GM23248 (cell line): ENCODE data around the gene CASP5.

Experiments
- EZH2 ChIP-seq: fragments of 200-600 bp; sonication (generic); IDR thresholded peaks from 2 replicates; pipeline ENCODE4 v1.6.1; 2018; ENCODE audit warnings: antibody characterized with exemption, mild to moderate bottlenecking; ENCODE audit not compliant: insufficient read depth, poor library complexity, severe bottlenecking
- EZH2phosphoT487 ChIP-seq: fragments of 200-600 bp; sonication (generic); IDR thresholded peaks from 2 replicates; pipeline ENCODE4 v1.6.1; 2018; ENCODE audit warnings: antibody characterized with exemption, moderate library complexity, mild to moderate bottlenecking, low read depth; ENCODE audit not compliant: insufficient read depth

- TF ChIP-seq EZH2 (no peak), EZH2phosphoT487 (no peak)
Observed at GRCh38 chr11:105052487-105052886, 29.5 kb upstream of the CASP5 start.
